Measurements from ENCODE around the gene STARD8.

Gene STARD8

GRCh38 chrX:68699960-68700746 is 52.7 kb downstream of the STARD8 start:
- Histone ChIP-seq H3K9me3 (ENCODE audit: low read length) (no peaks in the 10 kb centered on the region), H3K27me3 (ENCODE audit: insufficient read depth, low read length) (no peaks in the 10 kb centered on the region), H3K4me3 (ENCODE audit: low read depth, low read length, poor library complexity, severe bottlenecking) (no peak overlapping the region), H3F3A (ENCODE audit: insufficient read depth, low read length) (no peaks in the 10 kb centered on the region), H4K20me1 (ENCODE audit: insufficient read depth, low read length) (no peaks in the 10 kb centered on the region), H2AFZ (ENCODE audit: low read length) (no peak overlapping the region), H3K36me3 (ENCODE audit: insufficient read depth, low read length) (no peaks in the 10 kb centered on the region), H3K4me1 (ENCODE audit: insufficient read depth, low read length, severe bottlenecking) (no peaks in the 10 kb centered on the region), H3K79me2 (ENCODE audit: insufficient read depth, low read length) (no peaks in the 10 kb centered on the region), H3K9me2 (ENCODE audit: low read depth, low read length) (no peaks in the 10 kb centered on the region), H3K27ac (ENCODE audit: low read depth, low read length, poor library complexity, severe bottlenecking) (no peak overlapping the region), H3K9ac (ENCODE audit: low read length) (no peak overlapping the region), H3K4me2 (ENCODE audit: low read length) (no peak overlapping the region)
- TF ChIP-seq CTCF (IDR thresholded peaks at IDR 0.05; ENCODE audit: low read length) (no peak), EZH2 (IDR thresholded peaks at IDR 0.05; ENCODE audit: borderline replicate concordance, low read length) (no peak)

GRCh38 chrX:68703369-68703768 is 55.9 kb downstream of the STARD8 start:
- no peaks in the 10 kb centered on the region for H4K20me1 ChIP-seq (ENCODE audit: insufficient read depth, low read length)
- no peaks in the 10 kb centered on the region for H3K9me2 ChIP-seq (ENCODE audit: low read depth, low read length)
- H3K9ac ChIP-seq (ENCODE audit: low read length) = no peak overlapping the region
- H3F3A ChIP-seq (ENCODE audit: insufficient read depth, low read length) = no peaks in the 10 kb centered on the region
- no peaks in the 10 kb centered on the region for H3K9me3 ChIP-seq (ENCODE audit: low read length)
- no peaks in the 10 kb centered on the region for H3K27me3 ChIP-seq (ENCODE audit: insufficient read depth, low read length)
- no peaks in the 10 kb centered on the region for H3K4me1 ChIP-seq (ENCODE audit: insufficient read depth, low read length, severe bottlenecking)
- H3K4me3 ChIP-seq (ENCODE audit: low read depth, low read length, poor library complexity, severe bottlenecking) = no peak overlapping the region
- TF ChIP-seq EZH2 (IDR thresholded peaks at IDR 0.05; ENCODE audit: borderline replicate concordance, low read length) (no peak), CTCF (IDR thresholded peaks at IDR 0.05; ENCODE audit: low read length) (no peak)
- H2AFZ ChIP-seq (ENCODE audit: low read length) = no peak overlapping the region
- H3K27ac ChIP-seq (ENCODE audit: low read depth, low read length, poor library complexity, severe bottlenecking) = no peak overlapping the region
- H3K4me2 ChIP-seq (ENCODE audit: low read length) = no peak overlapping the region
- no peaks in the 10 kb centered on the region for H3K36me3 ChIP-seq (ENCODE audit: insufficient read depth, low read length)
- no peaks in the 10 kb centered on the region for H3K79me2 ChIP-seq (ENCODE audit: insufficient read depth, low read length)

DNA sequence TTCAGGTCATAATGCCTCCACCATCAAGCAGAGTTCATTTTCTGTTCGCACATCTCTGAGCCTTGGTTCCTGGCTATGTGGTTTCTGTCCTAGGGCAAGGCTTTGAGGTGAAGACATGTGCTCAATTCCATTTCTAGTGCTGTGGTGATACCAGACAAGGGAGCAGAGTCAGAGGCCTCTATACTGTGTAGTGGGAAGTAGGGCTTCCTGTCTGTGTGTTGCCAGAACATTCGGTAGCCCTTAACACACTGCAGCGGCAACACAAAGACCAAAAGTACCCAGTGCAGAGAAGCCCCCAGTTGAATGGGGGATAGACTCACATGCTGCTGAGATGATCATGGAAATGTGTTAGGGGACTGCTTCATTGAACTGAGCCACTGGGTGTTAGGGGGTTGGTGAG is 56.4 kb downstream of the STARD8 start:
- Histone ChIP-seq H3K4me1 (ENCODE audit: insufficient read depth, low read length, severe bottlenecking) (no peaks in the 10 kb centered on the region), H3K9me2 (ENCODE audit: low read depth, low read length) (no peaks in the 10 kb centered on the region), H3K9ac (ENCODE audit: low read length) (no peak overlapping the region), H3K4me3 (ENCODE audit: low read depth, low read length, poor library complexity, severe bottlenecking) (no peak overlapping the region), H3K27ac (ENCODE audit: low read depth, low read length, poor library complexity, severe bottlenecking) (no peak overlapping the region), H3K36me3 (ENCODE audit: insufficient read depth, low read length) (no peaks in the 10 kb centered on the region), H3F3A (ENCODE audit: insufficient read depth, low read length) (no peaks in the 10 kb centered on the region), H4K20me1 (ENCODE audit: insufficient read depth, low read length) (no peaks in the 10 kb centered on the region), H2AFZ (ENCODE audit: low read length) (no peak overlapping the region), H3K79me2 (ENCODE audit: insufficient read depth, low read length) (no peaks in the 10 kb centered on the region), H3K4me2 (ENCODE audit: low read length) (no peak overlapping the region), H3K27me3 (ENCODE audit: insufficient read depth, low read length) (no peaks in the 10 kb centered on the region), H3K9me3 (ENCODE audit: low read length) (no peaks in the 10 kb centered on the region)
- no peak for TF ChIP-seq EZH2 (IDR thresholded peaks at IDR 0.05; ENCODE audit: borderline replicate concordance, low read length)
- no peak for TF ChIP-seq CTCF (IDR thresholded peaks at IDR 0.05; ENCODE audit: low read length)
